GM12873 (cell line): ENCODE results near the gene ARHGAP10.

ENCODE experiments used
- TF ChIP-seq, protein P1 (sequence below): IDR thresholded peaks from 2 replicates; pipeline ENCODE4 v1.5.1; 2012; ENCODE audit warnings: low read depth, mild to moderate bottlenecking, moderate library complexity, low read length, control low read depth; ENCODE audit not compliant: insufficient read depth; ENCODE audit errors: missing control alignments

The ARHGAP10 gene

DNA sequence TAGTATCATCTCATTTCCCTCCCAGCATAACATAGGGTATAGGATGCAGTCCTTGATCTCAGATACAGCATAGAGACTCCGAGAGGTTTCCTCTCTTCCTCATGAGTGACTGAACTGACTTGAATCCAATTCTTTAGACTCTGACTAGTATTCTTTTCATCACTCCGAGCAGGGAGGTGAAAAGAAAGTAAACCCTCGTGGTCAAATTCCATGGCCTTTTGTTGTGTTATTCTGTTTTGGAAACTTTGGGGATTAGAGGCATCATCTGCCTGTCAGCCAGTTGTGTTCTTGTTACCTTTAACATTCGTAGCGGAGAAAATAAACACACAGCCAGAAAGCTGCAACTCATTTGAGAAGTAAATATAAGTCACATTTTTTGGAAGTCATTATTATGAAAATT is 206.6 kb downstream of the ARHGAP10 start:
- TF ChIP-seq, protein P1, sequence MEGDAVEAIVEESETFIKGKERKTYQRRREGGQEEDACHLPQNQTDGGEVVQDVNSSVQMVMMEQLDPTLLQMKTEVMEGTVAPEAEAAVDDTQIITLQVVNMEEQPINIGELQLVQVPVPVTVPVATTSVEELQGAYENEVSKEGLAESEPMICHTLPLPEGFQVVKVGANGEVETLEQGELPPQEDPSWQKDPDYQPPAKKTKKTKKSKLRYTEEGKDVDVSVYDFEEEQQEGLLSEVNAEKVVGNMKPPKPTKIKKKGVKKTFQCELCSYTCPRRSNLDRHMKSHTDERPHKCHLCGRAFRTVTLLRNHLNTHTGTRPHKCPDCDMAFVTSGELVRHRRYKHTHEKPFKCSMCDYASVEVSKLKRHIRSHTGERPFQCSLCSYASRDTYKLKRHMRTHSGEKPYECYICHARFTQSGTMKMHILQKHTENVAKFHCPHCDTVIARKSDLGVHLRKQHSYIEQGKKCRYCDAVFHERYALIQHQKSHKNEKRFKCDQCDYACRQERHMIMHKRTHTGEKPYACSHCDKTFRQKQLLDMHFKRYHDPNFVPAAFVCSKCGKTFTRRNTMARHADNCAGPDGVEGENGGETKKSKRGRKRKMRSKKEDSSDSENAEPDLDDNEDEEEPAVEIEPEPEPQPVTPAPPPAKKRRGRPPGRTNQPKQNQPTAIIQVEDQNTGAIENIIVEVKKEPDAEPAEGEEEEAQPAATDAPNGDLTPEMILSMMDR: no peak

DNA sequence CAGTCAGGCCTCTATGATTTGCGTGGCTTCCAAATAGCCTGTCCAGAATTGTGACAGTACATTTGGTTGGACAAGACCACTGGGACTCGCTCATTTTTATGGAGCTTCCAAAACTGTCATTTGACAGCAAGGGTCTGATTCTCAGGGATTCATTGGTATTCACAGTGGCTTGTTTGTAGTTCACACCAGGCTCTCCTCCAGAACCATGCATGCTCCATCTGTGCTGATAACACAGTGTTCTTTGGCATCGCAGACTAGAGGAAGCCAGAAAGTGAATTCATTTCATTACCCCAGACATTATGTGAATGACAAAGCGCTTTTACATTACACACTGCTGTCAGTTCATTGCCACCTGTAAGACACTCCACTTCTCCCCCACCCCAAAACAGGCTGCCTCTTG is 208.3 kb downstream of the ARHGAP10 start:
- TF ChIP-seq, protein P1: no peak

DNA sequence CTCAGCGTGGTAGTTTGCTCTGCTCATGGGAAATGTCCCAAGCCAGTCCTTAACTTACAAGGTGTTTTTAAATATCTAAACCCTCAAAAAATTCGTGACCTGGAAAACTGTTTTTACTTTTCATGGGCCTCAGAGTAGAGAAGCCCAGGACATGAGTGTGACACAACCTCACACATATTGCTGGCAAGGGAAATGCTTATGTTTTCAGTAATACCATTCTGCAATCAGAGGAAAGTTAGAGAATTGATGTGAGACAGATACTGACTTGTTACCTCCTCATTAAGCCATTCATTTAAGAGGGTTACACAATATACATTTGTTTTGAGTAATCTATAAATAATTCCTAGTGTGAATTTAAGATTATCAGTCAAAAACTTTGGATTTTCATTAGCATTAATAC is 209.5 kb downstream of the ARHGAP10 start:
- TF ChIP-seq, protein P1: no peak

DNA sequence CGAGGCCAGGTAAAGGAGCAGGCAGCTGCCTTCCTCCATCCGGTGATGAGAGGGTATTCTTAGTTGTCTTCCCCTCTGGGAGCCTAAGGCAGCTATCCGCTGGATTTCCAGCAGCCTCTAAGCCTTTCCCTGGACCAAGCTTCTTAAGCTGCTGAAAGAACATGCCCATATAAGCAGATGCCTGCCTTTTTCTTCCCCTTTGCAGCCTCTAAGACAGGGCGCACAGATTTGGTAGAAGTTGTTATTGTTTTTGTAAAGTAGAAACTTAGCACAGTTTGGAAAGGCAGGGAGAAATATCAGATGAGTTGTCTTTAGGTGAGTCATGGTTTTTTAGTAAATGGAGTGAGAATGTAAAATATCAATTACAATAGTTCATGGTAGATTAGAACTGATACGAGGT is 210.8 kb downstream of the ARHGAP10 start:
- TF ChIP-seq, protein P1: no peak

DNA sequence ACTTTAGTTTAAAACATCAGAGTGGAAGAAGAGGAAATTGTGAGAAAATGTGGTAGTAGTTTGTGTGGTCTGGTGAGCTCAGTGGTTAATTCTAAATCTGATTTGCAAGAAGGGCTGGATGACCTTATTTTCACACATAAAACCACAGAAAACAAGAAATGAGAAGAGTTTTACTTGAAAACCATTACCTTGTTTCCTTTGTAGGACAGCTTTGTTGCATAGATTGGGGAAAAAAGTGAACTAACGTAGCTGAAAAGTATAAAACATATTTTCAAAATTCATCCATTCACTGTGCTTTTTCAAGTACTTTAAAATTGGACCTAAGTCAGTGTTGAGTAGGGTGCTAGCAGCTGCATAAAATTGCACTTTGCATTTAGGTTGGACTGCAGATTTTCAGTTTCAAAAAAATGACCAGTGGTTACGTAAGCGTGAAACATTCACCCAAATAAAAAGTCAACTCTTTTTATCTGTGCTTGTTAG is 211.3 kb downstream of the ARHGAP10 start:
- TF ChIP-seq, protein P1: no peak

DNA sequence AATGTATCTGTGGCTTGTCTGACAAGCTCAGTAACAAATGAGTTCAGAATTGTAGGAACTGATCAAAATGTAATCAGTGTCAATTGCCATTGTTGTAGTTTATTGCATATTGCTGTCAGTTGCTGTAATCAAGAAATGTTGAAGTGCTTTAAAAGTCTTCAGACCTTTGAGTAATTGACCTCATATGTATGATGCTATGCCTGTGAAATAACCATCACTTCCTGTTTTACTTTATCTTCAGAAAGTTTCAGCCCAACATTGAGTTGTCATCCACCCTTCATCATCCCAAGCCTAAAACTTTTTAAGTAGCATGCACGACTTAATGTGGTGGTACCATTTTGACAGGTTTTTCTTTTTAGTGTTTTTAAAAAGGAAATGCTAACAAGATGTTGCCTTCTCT is 212.4 kb downstream of the ARHGAP10 start:
- TF ChIP-seq, protein P1: no peak

DNA sequence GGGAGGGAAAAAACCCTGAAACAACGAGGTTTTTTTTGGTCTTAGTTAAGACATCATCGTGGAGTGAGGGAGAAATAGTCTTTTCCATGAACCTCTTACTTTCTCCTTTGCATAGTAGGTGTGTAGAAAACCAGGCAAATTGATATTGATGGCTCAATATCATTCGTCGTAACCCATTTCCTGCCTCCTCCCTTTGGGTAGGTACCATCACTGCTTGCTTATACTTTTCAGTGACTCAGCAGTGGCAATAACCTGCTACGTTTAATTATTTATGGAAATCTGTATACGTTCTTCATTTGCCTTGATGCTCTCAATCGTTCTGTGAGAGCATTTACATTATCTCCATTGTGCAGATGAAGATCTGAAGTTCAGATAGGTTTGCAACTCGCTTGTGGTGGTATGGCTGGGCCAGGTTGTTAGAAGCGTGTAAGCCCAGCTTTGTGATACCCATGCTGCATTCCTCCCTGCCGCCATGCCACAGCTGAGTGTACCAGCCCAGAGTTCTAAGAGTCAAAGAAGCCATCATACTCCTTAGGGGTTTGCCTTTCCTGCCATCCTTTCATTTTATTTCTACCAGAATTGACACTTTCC is 212.9 kb downstream of the ARHGAP10 start:
- TF ChIP-seq, protein P1: no peak
